ENCODE measurements around the gene CHRND. TPM values are rescaled to one million over a fixed set of nuclear protein-coding genes. Genes with fewer than 3 reads are reported as not detected.
"Not testable (repeated sequence)": the region's sequence is repeated elsewhere in the genome, so short reads cannot be mapped to it uniquely, and the experiment has no call there.

CHRND gene
- total RNA-seq, 2 donors from 2014 or later: not detected

- H3K4me3 Mint-ChIP-seq, H3K9me3 Mint-ChIP-seq, H3K36me3 Mint-ChIP-seq, ATAC-seq, H3K27ac Mint-ChIP-seq: not testable (repeated sequence)
- DNase-seq (ENCODE audit: low spot score): peak; percentile 18
- Mint-ChIP-seq H3K27me3 (peaks cover 7 to 13% of the 10 kb centered on the region in 2 donors), H3K4me1 (ENCODE audit: low read depth in 2 of 2) (peaks cover 13 to 14% of the 10 kb centered on the region in 2 donors)
Observed at GRCh38 chr2:232532821-232533220, 6.9 kb downstream of the CHRND start.

- peaks cover 1 to 12% of the 10 kb centered on the region in 2 donors for H3K4me1 Mint-ChIP-seq (ENCODE audit: low read depth in 2 of 2)
- ATAC-seq (no peak), DNase-seq (ENCODE audit: low spot score) (peak; percentile 15)
- H3K27me3 Mint-ChIP-seq: peaks cover 12 to 15% of the 10 kb centered on the region in 2 donors
- H3K27ac Mint-ChIP-seq: no peak overlapping the region
- H3K36me3 Mint-ChIP-seq: no peaks in the 10 kb centered on the region
- H3K9me3 Mint-ChIP-seq: no peaks in the 10 kb centered on the region
- H3K4me3 Mint-ChIP-seq: no peak overlapping the region
Observed at GRCh38 chr2:232533944-232534710, 8.2 kb downstream of the CHRND start.

- ATAC-seq (no peak), DNase-seq (ENCODE audit: low spot score) (no peak)
- peaks cover 12 to 15% of the 10 kb centered on the region in 2 donors for H3K27me3 Mint-ChIP-seq
- no peak overlapping the region for H3K27ac Mint-ChIP-seq
- H3K4me3 Mint-ChIP-seq: no peak overlapping the region
- no peaks in the 10 kb centered on the region for H3K9me3 Mint-ChIP-seq
- H3K4me1 Mint-ChIP-seq (ENCODE audit: low read depth in 2 of 2): peaks cover 0 to 10% of the 10 kb centered on the region in 2 donors
- no peaks in the 10 kb centered on the region for H3K36me3 Mint-ChIP-seq
Observed at GRCh38 chr2:232534940-232535651, 9.1 kb downstream of the CHRND start.

GRCh38 chr2:232535761-232536530 lies 10.0 kb downstream of the CHRND start:
- Mint-ChIP-seq H3K36me3 (no peaks in the 10 kb centered on the region), H3K4me1 (ENCODE audit: low read depth in 2 of 2) (peaks cover 0 to 10% of the 10 kb centered on the region in 2 donors), H3K27me3 (peaks cover 12 to 15% of the 10 kb centered on the region in 2 donors), H3K27ac (no peak overlapping the region), H3K4me3 (no peak overlapping the region), H3K9me3 (no peaks in the 10 kb centered on the region)
- DNase-seq (ENCODE audit: low spot score) (no peak), ATAC-seq (no peak)

- H3K9me3 Mint-ChIP-seq: no peaks in the 10 kb centered on the region
- H3K27ac Mint-ChIP-seq: no peak overlapping the region
- ATAC-seq (no peak), DNase-seq (ENCODE audit: low spot score) (no peak)
- no peaks in the 10 kb centered on the region for H3K36me3 Mint-ChIP-seq
- H3K27me3 Mint-ChIP-seq: peaks cover 12 to 15% of the 10 kb centered on the region in 2 donors
- peaks cover 0 to 10% of the 10 kb centered on the region in 2 donors for H3K4me1 Mint-ChIP-seq (ENCODE audit: low read depth in 2 of 2)
- H3K4me3 Mint-ChIP-seq: no peak overlapping the region
Observed at GRCh38 chr2:232537079-232537478, 11.1 kb downstream of the CHRND start.

- no peaks in the 10 kb centered on the region for H3K36me3 Mint-ChIP-seq
- no peak overlapping the region for H3K4me3 Mint-ChIP-seq
- ATAC-seq: no peak
- H3K9me3 Mint-ChIP-seq: no peaks in the 10 kb centered on the region
- H3K4me1 Mint-ChIP-seq (ENCODE audit: low read depth in 2 of 2): peaks cover 0 to 10% of the 10 kb centered on the region in 2 donors
- no peak for DNase-seq (ENCODE audit: low spot score)
- H3K27me3 Mint-ChIP-seq: peaks cover 12 to 15% of the 10 kb centered on the region in 2 donors
- H3K27ac Mint-ChIP-seq: no peak overlapping the region
Observed at GRCh38 chr2:232537499-232537898, 11.5 kb downstream of the CHRND start.

- Mint-ChIP-seq H3K27me3 (peaks cover 11 to 15% of the 10 kb centered on the region in 2 donors), H3K4me3 (no peak overlapping the region), H3K4me1 (ENCODE audit: low read depth in 2 of 2) (peaks cover 0 to 10% of the 10 kb centered on the region in 2 donors), H3K9me3 (no peaks in the 10 kb centered on the region), H3K27ac (no peak overlapping the region), H3K36me3 (no peaks in the 10 kb centered on the region)
- ATAC-seq: no peak
- DNase-seq (ENCODE audit: low spot score): no peak
Observed at GRCh38 chr2:232538671-232539070, 12.7 kb downstream of the CHRND start.

- Mint-ChIP-seq H3K4me1 (ENCODE audit: low read depth in 2 of 2) (peaks cover 0 to 11% of the 10 kb centered on the region in 2 donors), H3K27me3 (peaks cover 11 to 15% of the 10 kb centered on the region in 2 donors), H3K27ac (no peak within 1 kb of the TSS), H3K9me3 (no peaks in the 10 kb centered on the region), H3K36me3 (no peaks in the 10 kb centered on the region), H3K4me3 (no peak within 1 kb of the TSS)
- DNase-seq (ENCODE audit: low spot score) (no peak), ATAC-seq (peak in 1 of 2 donors; percentile 1)
Observed at GRCh38 chr2:232539298-232540231, 13.6 kb downstream of the CHRND start, which contains the start of gene CHRNG. TSS of gene CHRNG (plus strand) at chr2:232539692. CDS start at chr2:232539748, 56 bp downstream.

- DNase-seq (ENCODE audit: low spot score): no peak
- ATAC-seq: no peak
- no peak overlapping the region for H3K4me3 Mint-ChIP-seq
- no peak overlapping the region for H3K27ac Mint-ChIP-seq
- H3K36me3 Mint-ChIP-seq: no peaks in the 10 kb centered on the region
- H3K9me3 Mint-ChIP-seq: no peaks in the 10 kb centered on the region
- peaks cover 0 to 11% of the 10 kb centered on the region in 2 donors for H3K4me1 Mint-ChIP-seq (ENCODE audit: low read depth in 2 of 2)
- peaks cover 11 to 15% of the 10 kb centered on the region in 2 donors for H3K27me3 Mint-ChIP-seq
Observed at GRCh38 chr2:232540441-232541041, 14.6 kb downstream of the CHRND start.

- no peaks in the 10 kb centered on the region for H3K9me3 Mint-ChIP-seq
- no peak overlapping the region for H3K27ac Mint-ChIP-seq
- no peaks in the 10 kb centered on the region for H3K36me3 Mint-ChIP-seq
- H3K4me3 Mint-ChIP-seq: no peak overlapping the region
- peaks cover 0 to 11% of the 10 kb centered on the region in 2 donors for H3K4me1 Mint-ChIP-seq (ENCODE audit: low read depth in 2 of 2)
- no peak for DNase-seq (ENCODE audit: low spot score)
- H3K27me3 Mint-ChIP-seq: peaks cover 11 to 14% of the 10 kb centered on the region in 2 donors
- no peak for ATAC-seq
Observed at GRCh38 chr2:232541195-232541960, 15.4 kb downstream of the CHRND start.

- DNase-seq (ENCODE audit: low spot score) (no peak), ATAC-seq (no peak)
- Mint-ChIP-seq H3K4me3 (no peak overlapping the region), H3K27ac (no peak overlapping the region), H3K27me3 (peaks cover 8 to 11% of the 10 kb centered on the region in 2 donors), H3K4me1 (ENCODE audit: low read depth in 2 of 2) (peaks cover 0 to 15% of the 10 kb centered on the region in 2 donors), H3K9me3 (no peaks in the 10 kb centered on the region), H3K36me3 (no peaks in the 10 kb centered on the region)
Observed at GRCh38 chr2:232541961-232542714, 16.2 kb downstream of the CHRND start.
